Psoas muscle (tissue), 8 donors: Measurements from ENCODE around the gene TSSC4. TPM values are rescaled to one million over a fixed set of nuclear protein-coding genes. Genes with fewer than 3 reads are reported as not detected.

Experiments used
- ATAC-seq, 4 donors: fragments of 200-7000 bp; cut with Tn5 transposase; one replicate each; pipeline ENCODE4 v1.9.1; 2020; ENCODE audit warnings: moderate library complexity in 3 of 4, mild to moderate bottlenecking in 2 of 4
- DNase-seq, 2 donors: peaks; one replicate each; pipeline ENCODE4 v3.0.0-alpha.2; 2020
- H3K27ac ChIP-seq: fragments of 200-600 bp; one replicate; pipeline ENCODE4 v1.8.0; 2022
- H3K27me3 ChIP-seq, 3 donors: fragments of 200-600 bp in 1 of 3; one replicate each; pipeline versions ENCODE4 v1.6.1 to v1.8.0; 2013 to 2022; ENCODE audit warnings: low read length in 2 of 3, mild to moderate bottlenecking in 2 of 3, moderate library complexity in 1 of 3; ENCODE audit not compliant: insufficient read depth in 3 of 3
- H3K36me3 ChIP-seq, 2 donors: fragments of 200-600 bp in 1 of 2; one replicate each; pipeline versions ENCODE4 v1.6.1 to v1.8.0; 2013 to 2022; ENCODE audit warnings: low read depth in 1 of 2, mild to moderate bottlenecking in 1 of 2, moderate library complexity in 1 of 2; ENCODE audit not compliant: insufficient read depth in 1 of 2
- H3K4me1 ChIP-seq: fragments of 200-600 bp; one replicate; pipeline ENCODE4 v1.8.0; 2022
- H3K4me3 ChIP-seq: fragments of 200-600 bp; one replicate; pipeline ENCODE4 v1.8.0; 2022; ENCODE audit warnings: mild to moderate bottlenecking
- H3K9me3 ChIP-seq: fragments of 200-600 bp; one replicate; pipeline ENCODE4 v1.8.0; 2022
- WGBS, 3 donors: extraction: QIAGEN DNeasy Blood & Tissue Kit; methylation state at CpG; one replicate each; pipeline versions ENCODE4 v1.1.6 to v1.1.7; 2013; 5-methylcytosine and 5-hydroxymethylcytosine counted together
- intact Hi-C, 2 donors: fragments of 100-400 bp; cut with DNase I; formaldehyde crosslinking; loops; one replicate each; pipeline versions ENCODE4 v1.11.0 to v1.14.2; 2022
- polyA plus RNA-seq, 3 donors: library from polyadenylated mRNA; stranded (reverse); fragments of 200-250 nt; gene quantifications; one replicate each; pipeline ENCODE4 v1.2.3, GENCODE V29; 2013
- total RNA-seq, 4 donors: library from RNA; stranded (reverse); fragmentation: NEBNext Ultra II Directional in 2 of 4; extraction: Animal tissue kit (Norgen Biotek cat#: 25700) in 2 of 4; gene quantifications; one replicate each; pipeline versions ENCODE4 v1.2.1 to v1.2.4, GENCODE V29; 2021 to 2023
- TF ChIP-seq, protein P1 (sequence below): fragments of 200-600 bp; IDR thresholded peaks from one replicate; pipeline ENCODE4 v1.8.0; 2022; ENCODE audit warnings: antibody characterized with exemption
- donor health status: healthy with polysubstance abuse.
- donor health status: DM: no; HTN: no; CAD: no; lungs with moderate emphysema.
- donor health status: Bipolar disorder and iron deficiency.
- donor health status: healthy.
- donor health status: DM: yes; HTN: yes; CAD: no.
- donor health status: DM: no; HTN: no; CAD: no.
- donor health status: DM: no; HTN: no; CAD: no.
- donor health status: DM: yes; HTN: yes; CAD: no.

TSSC4 gene
- total and polyA plus RNA-seq, 7 donors: 43.4 to 114 (median 65.5) TPM

DNA sequence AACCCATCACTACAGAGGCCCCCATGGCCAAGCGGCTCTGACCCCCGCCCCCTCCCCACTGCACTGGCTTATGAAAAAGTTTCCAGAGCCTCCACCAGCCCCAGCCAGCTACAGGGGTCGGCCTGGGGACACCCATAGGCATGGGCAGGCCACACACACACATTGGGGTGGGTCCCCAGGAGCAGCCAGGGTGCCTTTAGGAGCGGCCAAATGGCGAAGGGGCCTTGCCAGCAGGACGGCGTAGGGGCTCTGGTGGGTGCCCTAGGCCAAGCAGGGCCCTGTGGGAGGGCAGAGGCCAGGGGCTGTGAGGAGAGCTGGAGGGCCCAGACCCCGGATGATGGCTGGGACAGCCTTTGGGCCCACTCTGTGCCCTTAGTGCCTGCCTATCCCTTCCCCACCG lies 10.1 kb downstream of the TSSC4 start:
- DNase-seq (no peak), ATAC-seq (no peak)
- Histone ChIP-seq H3K4me1 (no peaks in the 10 kb centered on the region), H3K36me3 (no peaks in the 10 kb centered on the region), H3K9me3 (no peaks in the 10 kb centered on the region), H3K27me3 (no peaks in the 10 kb centered on the region), H3K4me3 (no peak overlapping the region), H3K27ac (no peak overlapping the region)
- WGBS, 3 donors: 77 to 81% (median 78%) methylated on average over 8 to 9 of the region's 9 CpGs
- TF ChIP-seq, protein P1, sequence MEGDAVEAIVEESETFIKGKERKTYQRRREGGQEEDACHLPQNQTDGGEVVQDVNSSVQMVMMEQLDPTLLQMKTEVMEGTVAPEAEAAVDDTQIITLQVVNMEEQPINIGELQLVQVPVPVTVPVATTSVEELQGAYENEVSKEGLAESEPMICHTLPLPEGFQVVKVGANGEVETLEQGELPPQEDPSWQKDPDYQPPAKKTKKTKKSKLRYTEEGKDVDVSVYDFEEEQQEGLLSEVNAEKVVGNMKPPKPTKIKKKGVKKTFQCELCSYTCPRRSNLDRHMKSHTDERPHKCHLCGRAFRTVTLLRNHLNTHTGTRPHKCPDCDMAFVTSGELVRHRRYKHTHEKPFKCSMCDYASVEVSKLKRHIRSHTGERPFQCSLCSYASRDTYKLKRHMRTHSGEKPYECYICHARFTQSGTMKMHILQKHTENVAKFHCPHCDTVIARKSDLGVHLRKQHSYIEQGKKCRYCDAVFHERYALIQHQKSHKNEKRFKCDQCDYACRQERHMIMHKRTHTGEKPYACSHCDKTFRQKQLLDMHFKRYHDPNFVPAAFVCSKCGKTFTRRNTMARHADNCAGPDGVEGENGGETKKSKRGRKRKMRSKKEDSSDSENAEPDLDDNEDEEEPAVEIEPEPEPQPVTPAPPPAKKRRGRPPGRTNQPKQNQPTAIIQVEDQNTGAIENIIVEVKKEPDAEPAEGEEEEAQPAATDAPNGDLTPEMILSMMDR: no peak
- intact Hi-C loops: loop anchor here in 1 of 2 donors (10.0 kb wide), 1 partner anchor 246 kb away; the partner anchor contains the start of gene INS

GRCh38 chr11:2411446-2412305 lies 11.1 kb downstream of the TSSC4 start:
- H3K27ac ChIP-seq: no peak overlapping the region
- DNase-seq (no peak), ATAC-seq (no peak)
- intact Hi-C loops: loop anchor here in 1 of 2 donors (10.0 kb wide), 1 partner anchor 247 kb away; the partner anchor contains the start of gene INS
- H3K27me3 ChIP-seq: no peaks in the 10 kb centered on the region
- H3K4me1 ChIP-seq: no peaks in the 10 kb centered on the region
- TF ChIP-seq, protein P1: no peak
- no peaks in the 10 kb centered on the region for H3K9me3 ChIP-seq
- 76 to 80% (median 78%) methylated on average over 29 to 30 of the region's 30 CpGs for WGBS, 3 donors
- no peak overlapping the region for H3K4me3 ChIP-seq
- no peaks in the 10 kb centered on the region for H3K36me3 ChIP-seq

DNA sequence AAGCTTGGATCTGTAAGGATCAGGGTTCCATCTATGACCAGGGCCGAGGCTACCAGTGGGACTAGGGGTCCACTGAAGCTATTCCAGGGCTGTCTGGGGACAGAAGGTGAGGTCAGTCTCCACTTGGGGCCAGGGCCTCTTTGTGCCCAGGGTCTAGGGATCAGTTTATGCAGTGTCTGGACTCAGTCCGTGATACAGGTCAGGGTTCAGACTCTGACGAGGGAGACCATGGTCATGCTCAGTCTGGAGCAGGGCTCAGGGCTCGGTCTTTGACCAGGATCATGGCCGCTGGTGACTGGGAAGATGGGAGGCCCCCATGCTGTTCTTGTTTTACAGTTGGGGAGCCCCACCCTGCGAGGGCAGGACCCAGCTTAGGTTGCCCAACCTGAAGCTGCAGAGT lies 11.8 kb downstream of the TSSC4 start:
- WGBS, 3 donors: 91 to 94% (median 93%) methylated on average over 6 of the region's 6 CpGs
- H3K27ac ChIP-seq: no peak overlapping the region
- intact Hi-C loops: loop anchor here in 1 of 2 donors (10.0 kb wide), 1 partner anchor 248 kb away; the partner anchor contains the start of gene INS
- no peak overlapping the region for H3K4me3 ChIP-seq
- no peaks in the 10 kb centered on the region for H3K4me1 ChIP-seq
- TF ChIP-seq, protein P1: no peak
- H3K36me3 ChIP-seq: no peaks in the 10 kb centered on the region
- no peaks in the 10 kb centered on the region for H3K27me3 ChIP-seq
- no peaks in the 10 kb centered on the region for H3K9me3 ChIP-seq
- ATAC-seq (no peak), DNase-seq (no peak)

DNA sequence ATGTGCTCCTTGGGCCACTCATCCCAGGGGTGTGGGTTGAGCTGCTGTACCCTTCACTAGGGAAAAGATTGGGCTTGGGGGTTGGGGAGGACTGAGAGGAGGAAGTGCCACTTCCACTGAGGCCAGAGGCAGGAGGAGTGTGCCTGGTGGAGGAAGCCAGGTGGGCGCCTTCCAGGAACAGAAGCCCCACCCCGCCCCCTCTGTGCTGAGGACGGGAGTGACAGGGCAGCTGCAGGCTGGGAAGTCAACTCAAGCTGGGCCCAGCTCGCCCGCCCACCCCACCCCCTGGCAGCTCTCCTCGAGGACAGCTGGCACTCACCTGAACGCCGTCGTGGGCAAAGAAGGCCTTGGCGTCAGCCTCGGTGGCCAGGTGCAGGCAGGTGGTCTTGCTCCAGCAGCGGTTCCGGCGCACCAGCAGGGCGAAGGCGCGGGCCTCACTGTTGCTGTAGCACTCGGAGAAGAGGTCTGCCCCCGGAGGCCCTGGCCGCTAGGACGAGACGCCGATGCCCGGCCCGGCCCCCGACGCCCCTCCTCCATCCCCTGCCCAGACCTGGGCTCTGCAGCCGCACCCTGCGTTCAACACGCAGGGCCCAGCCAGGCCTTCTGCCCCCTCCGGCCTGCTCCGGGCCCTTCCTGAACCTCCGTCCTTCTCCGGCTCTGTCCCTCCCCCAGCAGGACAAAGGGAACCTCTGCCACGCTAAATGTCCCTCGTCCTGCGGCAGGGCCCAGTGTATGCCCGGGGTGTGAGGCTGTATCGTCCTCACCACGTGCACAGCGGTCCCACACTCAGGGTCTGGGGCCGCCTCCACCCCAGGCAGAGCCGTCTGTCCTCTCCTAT lies 13.4 kb downstream of the TSSC4 start:
- intact Hi-C loops: loop anchor here in 1 of 2 donors (10.0 kb wide), 1 partner anchor 249 kb away; the partner anchor contains the start of gene INS

More for the DNA sequence above, 13.4 kb downstream of the TSSC4 start:
- no peak overlapping the region for H3K4me3 ChIP-seq
- no peak overlapping the region for H3K27ac ChIP-seq
- no peaks in the 10 kb centered on the region for H3K27me3 ChIP-seq
- WGBS, 3 donors: 46 to 56% (median 48%) methylated on average over 35 to 43 of the region's 43 CpGs
- no peak for DNase-seq
- H3K4me1 ChIP-seq: no peaks in the 10 kb centered on the region
- peak in 3 of 4 donors; percentile 53 to 72 (median 61) for ATAC-seq
- no peaks in the 10 kb centered on the region for H3K9me3 ChIP-seq
- H3K36me3 ChIP-seq: no peaks in the 10 kb centered on the region
- TF ChIP-seq, protein P1: no peak
